PC-3 (cell line): ENCODE data around the gene SV2C. TPM values are rescaled to one million over a fixed set of nuclear protein-coding genes. Genes with fewer than 3 reads are reported as not detected.
"Not testable (repeated sequence)": the region's sequence is repeated elsewhere in the genome, so short reads cannot be mapped to it uniquely, and the experiment has no call there.

Experiments used
- ATAC-seq: fragments of 200-7000 bp; cut with Tn5 transposase; 2 replicates; pipeline ENCODE4 v1.9.1; 2020; ENCODE audit warnings: mild to moderate bottlenecking, moderate library complexity
- BruUV-seq: library from RNA; stranded (reverse); fragments of 400-500 nt; replicated peaks from 2 replicates; lab custom pipeline; 2021; lab: Mats Ljungman, UMichigan
- CTCF ChIA-PET: fragments of 300-600 bp; sonication (Branson Sonifier 250); formaldehyde crosslinking; loops from one replicate; lab custom pipeline; 2022; ENCODE audit warnings: antibody characterized with exemption; lab: Charles Lee
- POLR2A ChIA-PET: fragments of 300-600 bp; sonication (Branson Sonifier 250); formaldehyde crosslinking; loops from one replicate; lab custom pipeline; 2022; ENCODE audit warnings: antibody characterized with exemption; ENCODE audit not compliant: unreplicated experiment; lab: Charles Lee
- DNase-seq: peaks from one replicate; pipeline ENCODE4 v3.0.0-alpha.2; 2015
- H2AFZ ChIP-seq: fragments of 300-600 bp; sonication (generic); 2 replicates; pipeline ENCODE4 v1.6.0; 2016; ENCODE audit warnings: antibody characterized with exemption, low read length
- H3F3A ChIP-seq: fragments of 300-600 bp; sonication (generic); one replicate; pipeline ENCODE4 v1.6.0; 2017; ENCODE audit warnings: antibody characterized with exemption, low read length, control low read depth, mild to moderate bottlenecking; ENCODE audit not compliant: unreplicated experiment
- H3K27ac ChIP-seq: fragments of 300-600 bp; sonication (generic); 2 replicates; pipeline ENCODE4 v1.5.1; 2016; ENCODE audit warnings: mild to moderate bottlenecking, low read length
- H3K27me3 ChIP-seq: fragments of 300-600 bp; sonication (generic); 2 replicates; pipeline ENCODE4 v1.6.1; 2016; ENCODE audit warnings: low read length, mixed read lengths
- H3K36me3 ChIP-seq: fragments of 300-600 bp; sonication (generic); 2 replicates; pipeline ENCODE4 v1.6.1; 2016; ENCODE audit warnings: low read depth, mixed run types, low read length, mixed read lengths
- H3K4me1 ChIP-seq: fragments of 300-600 bp; sonication (generic); 2 replicates; pipeline ENCODE4 v1.5.1; 2016; ENCODE audit warnings: low read length; ENCODE audit not compliant: insufficient read depth
- H3K4me2 ChIP-seq: fragments of 300-600 bp; sonication (generic); 2 replicates; pipeline ENCODE4 v1.6.0; 2016; ENCODE audit warnings: low read length
- H3K4me3 ChIP-seq: fragments of 300-600 bp; sonication (generic); 2 replicates; pipeline ENCODE4 v1.5.1; 2016; ENCODE audit warnings: mild to moderate bottlenecking, low read length, mixed read lengths
- H3K79me2 ChIP-seq: fragments of 300-600 bp; sonication (generic); 2 replicates; pipeline ENCODE4 v1.6.1; 2017; ENCODE audit warnings: low read length, mixed read lengths
- H3K9ac ChIP-seq: fragments of 300-600 bp; sonication (generic); 2 replicates; pipeline ENCODE4 v1.6.0; 2016; ENCODE audit warnings: mild to moderate bottlenecking, low read length
- H3K9me2 ChIP-seq: fragments of 300-600 bp; sonication (generic); replicated peaks from 2 replicates; pipeline ENCODE4 v1.6.1; 2016; ENCODE audit warnings: mixed run types, low read length, mixed read lengths
- H3K9me3 ChIP-seq: fragments of 300-600 bp; sonication (generic); 2 replicates; pipeline ENCODE4 v1.6.1; 2016; ENCODE audit warnings: low read length, mixed read lengths
- H4K20me1 ChIP-seq: fragments of 300-600 bp; sonication (generic); 2 replicates; pipeline ENCODE4 v1.6.1; 2016; ENCODE audit warnings: low read length, mixed read lengths
- EZH2 ChIP-seq: fragments of 300-600 bp; sonication (generic); IDR thresholded peaks from one replicate; pipeline ENCODE4 v1.6.1; 2017; ENCODE audit warnings: antibody characterized with exemption, mild to moderate bottlenecking, low read length; ENCODE audit not compliant: unreplicated experiment
- EZH2phosphoT487 ChIP-seq: fragments of 300-600 bp; sonication (generic); IDR thresholded peaks from 2 replicates; pipeline ENCODE4 v1.6.1; 2018; ENCODE audit warnings: mild to moderate bottlenecking, antibody characterized with exemption, low read length, borderline replicate concordance
- intact Hi-C: fragments of 100-400 bp; cut with micrococcal nuclease; formaldehyde crosslinking; loops from 2 replicates; pipeline ENCODE4 v1.9.0; 2023
- total RNA-seq: library from RNA; depleted of rRNA; stranded (reverse); fragments of >200 nt; gene quantifications from 2 replicates; pipeline ENCODE4 v1.2.3, GENCODE V29; 2014
- TF ChIP-seq, protein P1 (sequence below): fragments of 300-600 bp; sonication (generic); conservative IDR thresholded peaks from 2 replicates; pipeline ENCODE4 v1.5.1; 2017; ENCODE audit warnings: antibody characterized with exemption, low read depth, mild to moderate bottlenecking, low read length

The SV2C gene
- total RNA-seq, 1 experiment from 2014 or later: not detected

DNA sequence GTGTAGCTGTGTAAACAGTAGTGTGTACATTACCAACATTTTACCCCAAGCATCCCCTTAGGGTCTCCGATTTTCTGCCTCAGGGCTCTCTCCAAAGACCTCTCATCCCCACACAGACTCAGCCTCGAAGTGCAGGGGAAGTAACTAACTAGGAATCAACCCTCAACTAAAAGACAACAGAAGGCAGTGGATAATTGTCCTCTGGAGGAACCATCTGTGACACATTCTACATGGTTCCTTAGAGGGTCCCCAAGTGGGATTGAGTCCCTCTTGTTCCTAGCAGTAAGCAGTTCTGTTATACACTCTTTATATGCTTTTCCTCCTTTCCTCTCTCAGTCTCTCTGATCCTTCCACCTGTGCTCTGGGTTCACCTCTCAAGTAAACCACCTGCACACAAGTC, 157.2 kb downstream of the SV2C start:
- ATAC-seq: no peak
- BruUV-seq: no TSS peak
- no peaks in the 10 kb centered on the region for H3K9me3 ChIP-seq
- TF ChIP-seq EZH2: no peak
- TF ChIP-seq, protein P1, sequence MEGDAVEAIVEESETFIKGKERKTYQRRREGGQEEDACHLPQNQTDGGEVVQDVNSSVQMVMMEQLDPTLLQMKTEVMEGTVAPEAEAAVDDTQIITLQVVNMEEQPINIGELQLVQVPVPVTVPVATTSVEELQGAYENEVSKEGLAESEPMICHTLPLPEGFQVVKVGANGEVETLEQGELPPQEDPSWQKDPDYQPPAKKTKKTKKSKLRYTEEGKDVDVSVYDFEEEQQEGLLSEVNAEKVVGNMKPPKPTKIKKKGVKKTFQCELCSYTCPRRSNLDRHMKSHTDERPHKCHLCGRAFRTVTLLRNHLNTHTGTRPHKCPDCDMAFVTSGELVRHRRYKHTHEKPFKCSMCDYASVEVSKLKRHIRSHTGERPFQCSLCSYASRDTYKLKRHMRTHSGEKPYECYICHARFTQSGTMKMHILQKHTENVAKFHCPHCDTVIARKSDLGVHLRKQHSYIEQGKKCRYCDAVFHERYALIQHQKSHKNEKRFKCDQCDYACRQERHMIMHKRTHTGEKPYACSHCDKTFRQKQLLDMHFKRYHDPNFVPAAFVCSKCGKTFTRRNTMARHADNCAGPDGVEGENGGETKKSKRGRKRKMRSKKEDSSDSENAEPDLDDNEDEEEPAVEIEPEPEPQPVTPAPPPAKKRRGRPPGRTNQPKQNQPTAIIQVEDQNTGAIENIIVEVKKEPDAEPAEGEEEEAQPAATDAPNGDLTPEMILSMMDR: no peak
- no peak for TF ChIP-seq EZH2phosphoT487
- no peak overlapping the region for H3K9ac ChIP-seq
- H3K27ac ChIP-seq: no peak overlapping the region
- no peaks in the 10 kb centered on the region for H3K4me1 ChIP-seq
- H3K4me2 ChIP-seq: no peak overlapping the region
- no peaks in the 10 kb centered on the region for H3K79me2 ChIP-seq
- no peaks in the 10 kb centered on the region for H3K36me3 ChIP-seq
- no peaks in the 10 kb centered on the region for H3K9me2 ChIP-seq
- H3K27me3 ChIP-seq: peaks cover 27% of the 10 kb centered on the region
- no peak for DNase-seq
- intact Hi-C loops: no loop called here
- no peak overlapping the region for H3K4me3 ChIP-seq
- H4K20me1 ChIP-seq: no peaks in the 10 kb centered on the region
- H2AFZ ChIP-seq: no peak overlapping the region
- ChIA-PET CTCF (no interaction called here), POLR2A (no interaction called here)
- H3F3A ChIP-seq: no peaks in the 10 kb centered on the region

DNA sequence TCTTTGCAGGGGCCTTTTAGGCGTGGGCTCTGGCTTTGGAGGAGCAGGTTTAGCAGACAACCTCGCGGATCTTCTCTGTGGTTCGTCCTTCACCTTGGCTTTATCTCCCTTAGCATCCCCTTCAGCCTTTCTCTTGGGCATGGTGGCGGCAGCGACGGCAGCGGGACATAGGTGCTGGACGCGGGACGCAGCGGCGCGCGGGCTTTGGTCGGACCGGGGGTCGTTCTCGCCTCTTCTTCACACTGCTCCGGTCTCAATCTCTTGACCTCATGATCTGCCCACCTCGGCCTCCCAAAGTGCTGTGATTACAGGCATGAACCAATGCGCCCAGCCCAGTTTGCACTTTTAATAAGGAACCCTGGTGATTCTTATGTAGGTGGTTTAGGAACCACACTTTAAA, 159.0 kb downstream of the SV2C start:
- H3K79me2 ChIP-seq, POLR2A ChIA-PET, H4K20me1 ChIP-seq, DNase-seq, H3K4me3 ChIP-seq, CTCF ChIA-PET, H3F3A ChIP-seq, intact Hi-C loops, H3K36me3 ChIP-seq, H3K4me1 ChIP-seq, H2AFZ ChIP-seq, ATAC-seq, H3K9ac ChIP-seq, H3K4me2 ChIP-seq, H3K9me2 ChIP-seq, H3K27ac ChIP-seq, H3K9me3 ChIP-seq, BruUV-seq: not testable (repeated sequence)
- H3K27me3 ChIP-seq: peaks cover 23% of the 10 kb centered on the region; the same call in 1 of the 2 replicates

- ChIA-PET CTCF (no interaction called here), POLR2A (no interaction called here)
- Histone ChIP-seq H3K27ac (no peak overlapping the region), H3K27me3 (peaks cover 15% of the 10 kb centered on the region; the same call in 1 of the 2 replicates), H3K9me2 (no peaks in the 10 kb centered on the region), H3K79me2 (no peaks in the 10 kb centered on the region), H2AFZ (no peak overlapping the region), H3K4me2 (no peak overlapping the region), H3K36me3 (no peaks in the 10 kb centered on the region), H3K9ac (no peak overlapping the region), H4K20me1 (no peaks in the 10 kb centered on the region), H3K4me1 (no peaks in the 10 kb centered on the region), H3K4me3 (no peak overlapping the region), H3K9me3 (no peaks in the 10 kb centered on the region), H3F3A (no peaks in the 10 kb centered on the region)
- ATAC-seq (no peak), DNase-seq (no peak)
- TF ChIP-seq EZH2 (no peak), EZH2phosphoT487 (no peak)
- intact Hi-C loops: no loop called here
- BruUV-seq: no TSS peak
These were observed 162.4 kb downstream of the SV2C start for GRCh38 chr5:76245590-76245989.

DNA sequence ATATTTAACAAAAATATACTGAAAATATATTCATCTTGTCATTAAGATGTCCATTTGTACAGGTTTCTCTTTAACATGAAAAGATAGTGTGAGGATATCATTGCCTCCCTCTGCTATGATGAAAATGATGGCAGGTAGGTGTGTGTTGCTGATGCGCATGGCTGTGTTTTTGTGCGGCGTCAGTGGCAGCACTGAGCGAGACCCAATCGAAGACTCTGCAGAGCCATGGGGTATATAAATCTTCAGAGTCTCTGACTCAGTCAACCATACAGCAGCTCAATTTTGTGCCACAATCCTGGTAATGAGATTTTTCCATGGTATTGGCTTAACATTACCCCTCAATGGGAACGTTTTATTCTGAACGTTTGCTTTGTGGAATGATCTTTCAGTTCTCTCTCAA, 166.4 kb downstream of the SV2C start:
- no peak for DNase-seq
- ChIA-PET POLR2A (no interaction called here), CTCF (no interaction called here)
- Histone ChIP-seq H2AFZ (no peak overlapping the region), H4K20me1 (no peaks in the 10 kb centered on the region), H3K27me3 (no peaks in the 10 kb centered on the region), H3K36me3 (no peaks in the 10 kb centered on the region), H3K9me3 (no peaks in the 10 kb centered on the region), H3F3A (no peaks in the 10 kb centered on the region), H3K79me2 (no peaks in the 10 kb centered on the region), H3K9ac (no peak overlapping the region), H3K4me3 (no peak overlapping the region), H3K4me1 (no peaks in the 10 kb centered on the region), H3K27ac (no peak overlapping the region), H3K4me2 (no peak overlapping the region), H3K9me2 (no peaks in the 10 kb centered on the region)
- no TSS peak for BruUV-seq
- TF ChIP-seq, protein P1: no peak
- TF ChIP-seq EZH2phosphoT487 (no peak), EZH2 (no peak)
- ATAC-seq: no peak
- intact Hi-C loops: loop anchor here (10.0 kb wide), 1 partner anchor 1575 kb away; no protein-coding TSS in a partner anchor
